Myometrial cell (primary cell): ENCODE data around the gene NFIB. TPM values are rescaled to one million over a fixed set of nuclear protein-coding genes. Genes with fewer than 3 reads are reported as not detected.

Experiments used
- total RNA-seq: library from RNA; depleted of rRNA; stranded (reverse); fragments of >200 nt; gene quantifications from 2 replicates; pipeline ENCODE4 v1.2.3, GENCODE V29; 2015

NFIB gene
- 5.8 and 6.1 TPM in 2 replicates for total RNA-seq

GRCh38 chr9:14313951-14314423 lies at the start of gene NFIB:
Gene NFIB, minus strand, starts transcription at chr9:14314141. Its CDS starts 630 bp downstream, at chr9:14313511.

